ENCODE data around the gene PGAP2. TPM values are rescaled to one million over a fixed set of nuclear protein-coding genes. Genes with fewer than 3 reads are reported as not detected.
A peak's percentile ranks its signal among the peaks of the same experiment; 100 is the strongest.

Gene PGAP2
- total RNA-seq, 1 experiment from 2014 or later: 72.2 TPM

DNA sequence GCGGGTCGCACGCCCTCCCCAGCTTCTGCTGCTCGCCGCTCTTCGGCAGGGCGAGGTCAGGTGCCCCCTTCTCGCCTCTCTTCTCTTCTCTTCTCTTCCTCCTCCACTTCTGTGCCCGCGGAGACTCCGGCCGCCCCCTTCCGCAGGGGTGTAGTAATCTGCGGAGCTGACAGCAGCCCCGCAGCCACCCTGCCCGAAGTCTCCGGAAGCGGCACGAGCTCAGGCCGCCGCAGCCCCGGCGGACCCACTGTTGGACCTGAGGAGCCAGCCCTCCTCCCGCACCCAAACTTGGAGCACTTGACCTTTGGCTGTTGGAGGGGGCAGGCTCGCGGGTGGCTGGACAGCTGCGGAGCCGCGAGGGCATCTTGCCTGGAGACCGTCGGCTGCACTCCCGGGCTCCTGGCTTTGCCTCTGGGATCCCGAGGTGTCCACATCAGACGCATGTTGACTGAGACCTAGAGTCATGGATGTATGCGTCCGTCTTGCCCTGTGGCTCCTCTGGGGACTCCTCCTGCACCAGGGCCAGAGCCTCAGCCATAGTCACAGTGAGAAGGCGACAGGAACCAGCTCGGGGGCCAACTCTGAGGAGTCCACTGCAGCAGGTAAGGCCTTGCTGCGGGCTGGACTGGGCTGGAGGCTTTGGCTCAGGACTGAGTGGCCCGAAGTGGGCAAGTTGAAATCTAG, 47.6 kb downstream of the PGAP2 start:
- intact Hi-C loops (cut with micrococcal nuclease; ENCODE audit: unreplicated experiment) (loop anchor here (10.0 kb wide), 1 partner anchor 451 kb away; no protein-coding TSS in a partner anchor), in situ Hi-C loops (cut with HindIII; ENCODE audit: low pct_unique_long_range_greater_than_20kb, low sequenced_read_pairs) (no loop called here)
- H3K4me3 ChIP-seq (ENCODE audit: low read depth in 2 of 2, low read length in 2 of 2): peak overlapping the region; percentile 67 to 86
- H3K36me3 ChIP-seq (ENCODE audit: control insufficient read depth, insufficient read depth, low read length): no peaks in the 10 kb centered on the region
- no peaks in the 10 kb centered on the region for H3K27me3 ChIP-seq (ENCODE audit: control insufficient read depth, insufficient read depth, low read length)
- TF ChIP-seq POLR2AphosphoS5 (IDR thresholded peaks at IDR 0.05; ENCODE audit: low read depth, low read length) (no peak; the same call in 1 of the 2 replicates), SIN3A (IDR thresholded peaks at IDR 0.05; ENCODE audit: borderline replicate concordance, insufficient read depth, low read depth, low read length) (0 out of 2 replicates have a peak, but pooled peaks have one; percentile 38), TCF7L2 (IDR thresholded peaks at IDR 0.05; ENCODE audit: low read depth, low read length) (no peak), REST (IDR thresholded peaks at IDR 0.05; ENCODE audit: insufficient read depth in 1 of 2, low read depth in 2 of 2, low read length in 1 of 2) (no peak)
- TF ChIP-seq, protein P1, sequence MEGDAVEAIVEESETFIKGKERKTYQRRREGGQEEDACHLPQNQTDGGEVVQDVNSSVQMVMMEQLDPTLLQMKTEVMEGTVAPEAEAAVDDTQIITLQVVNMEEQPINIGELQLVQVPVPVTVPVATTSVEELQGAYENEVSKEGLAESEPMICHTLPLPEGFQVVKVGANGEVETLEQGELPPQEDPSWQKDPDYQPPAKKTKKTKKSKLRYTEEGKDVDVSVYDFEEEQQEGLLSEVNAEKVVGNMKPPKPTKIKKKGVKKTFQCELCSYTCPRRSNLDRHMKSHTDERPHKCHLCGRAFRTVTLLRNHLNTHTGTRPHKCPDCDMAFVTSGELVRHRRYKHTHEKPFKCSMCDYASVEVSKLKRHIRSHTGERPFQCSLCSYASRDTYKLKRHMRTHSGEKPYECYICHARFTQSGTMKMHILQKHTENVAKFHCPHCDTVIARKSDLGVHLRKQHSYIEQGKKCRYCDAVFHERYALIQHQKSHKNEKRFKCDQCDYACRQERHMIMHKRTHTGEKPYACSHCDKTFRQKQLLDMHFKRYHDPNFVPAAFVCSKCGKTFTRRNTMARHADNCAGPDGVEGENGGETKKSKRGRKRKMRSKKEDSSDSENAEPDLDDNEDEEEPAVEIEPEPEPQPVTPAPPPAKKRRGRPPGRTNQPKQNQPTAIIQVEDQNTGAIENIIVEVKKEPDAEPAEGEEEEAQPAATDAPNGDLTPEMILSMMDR (IDR thresholded peaks at IDR 0.05): no peak
- peak; percentile 40 for ATAC-seq
- H3K4me1 ChIP-seq (ENCODE audit: control insufficient read depth, insufficient read depth, low read length): peaks cover 49% of the 10 kb centered on the region
- H3K27ac ChIP-seq (ENCODE audit: low read length): peak overlapping the region; percentile 73
- no peaks in the 10 kb centered on the region for H3K9me3 ChIP-seq (ENCODE audit: control insufficient read depth, insufficient read depth, low read depth, low read length)
- ChIA-PET CTCF (interaction anchor here (0.6 to 2.9 kb wide), 17 partner anchors 15 to 447 kb away, joined by 3 to 62 read pairs (median 5); partner anchors contain the start of gene RHOG), POLR2A (interaction anchor here (0.7 kb wide), 1 partner anchor 74 kb away, joined by 5 read pairs; no protein-coding TSS in a partner anchor)
- no TSS peak for BruUV-seq (replicated peaks)
- DNase-seq (ENCODE audit: low read depth, low spot score): no peak

DNA sequence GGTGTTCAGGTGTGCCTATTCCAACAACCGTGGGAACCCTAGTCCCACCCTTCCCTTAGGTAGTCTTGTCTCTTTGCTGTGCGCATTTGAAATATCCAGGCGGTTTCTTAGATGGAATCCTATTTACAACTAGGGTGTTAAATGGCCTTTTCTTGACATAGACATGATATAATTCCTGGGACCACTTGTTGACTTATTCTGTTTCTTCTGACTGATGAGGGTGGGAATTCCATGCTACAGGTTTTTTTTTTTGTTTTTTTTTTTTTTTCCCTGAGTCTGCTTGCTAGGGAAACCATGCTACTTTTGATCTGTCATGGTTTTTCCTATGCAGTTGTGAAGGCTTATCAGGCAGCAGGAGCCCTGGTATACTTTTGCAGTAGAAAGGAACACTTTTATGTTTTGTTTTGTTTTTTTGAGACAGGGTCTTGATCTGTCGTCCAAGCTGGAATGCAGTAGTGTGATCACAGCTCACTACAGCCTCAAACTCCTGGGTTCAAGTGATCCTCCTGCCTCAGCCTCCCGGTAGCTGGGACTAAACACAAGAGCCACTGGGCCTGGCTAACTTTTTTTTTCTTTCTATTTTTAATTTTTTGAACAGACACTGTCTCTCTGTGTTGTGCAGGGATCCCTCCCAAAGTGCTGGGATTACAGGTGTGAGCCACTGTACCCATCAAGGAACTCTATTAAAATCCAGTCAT, 48.6 kb downstream of the PGAP2 start:
- intact Hi-C loops (cut with micrococcal nuclease; ENCODE audit: unreplicated experiment): loop anchor here (10.0 kb wide), 1 partner anchor 452 kb away; no protein-coding TSS in a partner anchor

More for the DNA sequence above, 48.6 kb downstream of the PGAP2 start:
- ChIA-PET POLR2A (interaction anchor here (0.6 kb wide), 1 partner anchor 14 kb away, joined by 3 read pairs; no protein-coding TSS in a partner anchor), CTCF (interaction anchor here (3.7 kb wide), 1 partner anchor 7 kb away, joined by 14 read pairs; no protein-coding TSS in a partner anchor)
- Histone ChIP-seq H3K9me3 (ENCODE audit: control insufficient read depth, insufficient read depth, low read depth, low read length) (no peaks in the 10 kb centered on the region), H3K27ac (ENCODE audit: low read length) (peak overlapping the region; percentile 73), H3K36me3 (ENCODE audit: control insufficient read depth, insufficient read depth, low read length) (no peaks in the 10 kb centered on the region), H3K27me3 (ENCODE audit: control insufficient read depth, insufficient read depth, low read length) (no peaks in the 10 kb centered on the region), H3K4me1 (ENCODE audit: control insufficient read depth, insufficient read depth, low read length) (peaks cover 52% of the 10 kb centered on the region), H3K4me3 (ENCODE audit: low read depth in 2 of 2, low read length in 2 of 2) (peak overlapping the region; percentile 67 to 86)
- no peak for TF ChIP-seq REST (IDR thresholded peaks at IDR 0.05; ENCODE audit: insufficient read depth in 1 of 2, low read depth in 2 of 2, low read length in 1 of 2)
- no peak for TF ChIP-seq SIN3A (IDR thresholded peaks at IDR 0.05; ENCODE audit: borderline replicate concordance, insufficient read depth, low read depth, low read length)
- no peak for TF ChIP-seq TCF7L2 (IDR thresholded peaks at IDR 0.05; ENCODE audit: low read depth, low read length)
- TF ChIP-seq POLR2AphosphoS5 (IDR thresholded peaks at IDR 0.05; ENCODE audit: low read depth, low read length): no peak
- TF ChIP-seq, protein P1 (IDR thresholded peaks at IDR 0.05): no peak
- ATAC-seq (no peak), DNase-seq (ENCODE audit: low read depth, low spot score) (no peak)
- no TSS peak for BruUV-seq (replicated peaks)
- in situ Hi-C loops (cut with HindIII; ENCODE audit: low pct_unique_long_range_greater_than_20kb, low sequenced_read_pairs): no loop called here

All from Panc1 (cell line).